ENCODE measurements around the gene ARHGEF1.

Gene ARHGEF1

GRCh38 chr19:41882568-41883462 lies at the start of gene ARHGEF1:
Gene ARHGEF1 (plus strand): TSS chr19:41883184. CDS start chr19:41888083, 4,899 bp downstream.
- peak in 1 of 3 donors; percentile 50 for DNase-seq (ENCODE audit: low read depth in 3 of 3, low spot score in 1 of 3)

GRCh38 chr19:41837981-41838708 lies 44.8 kb upstream of the ARHGEF1 start:
- no peak for DNase-seq (ENCODE audit: low read depth in 3 of 3, low spot score in 1 of 3)

GRCh38 chr19:41839211-41839610 lies 43.8 kb upstream of the ARHGEF1 start:
- no peak for DNase-seq (ENCODE audit: low read depth in 3 of 3, low spot score in 1 of 3)

GRCh38 chr19:41843371-41843770 lies 39.6 kb upstream of the ARHGEF1 start:
- DNase-seq (ENCODE audit: low read depth in 3 of 3, low spot score in 1 of 3): no peak

GRCh38 chr19:41844601-41845000 lies 38.4 kb upstream of the ARHGEF1 start, which contains the start of gene LYPD4:
Gene LYPD4 (minus strand): TSS chr19:41844683. CDS start chr19:41839285, 5,398 bp downstream.
- DNase-seq (ENCODE audit: low read depth in 3 of 3, low spot score in 1 of 3): no peak

- no peak for DNase-seq (ENCODE audit: low read depth in 3 of 3, low spot score in 1 of 3)
Measured at GRCh38 chr19:41845001-41845050, 38.2 kb upstream of the ARHGEF1 start, which contains the start of gene DMRTC2. Gene DMRTC2 (plus strand): TSS chr19:41845042. CDS start chr19:41847429, 2,387 bp downstream.

GRCh38 chr19:41845051-41845590 lies 37.9 kb upstream of the ARHGEF1 start:
- DNase-seq (ENCODE audit: low read depth in 3 of 3, low spot score in 1 of 3): no peak

- DNase-seq (ENCODE audit: low read depth in 3 of 3, low spot score in 1 of 3): no peak
Measured at GRCh38 chr19:41847351-41848105, 35.5 kb upstream of the ARHGEF1 start.

GRCh38 chr19:41848666-41849065 lies 34.3 kb upstream of the ARHGEF1 start:
- DNase-seq (ENCODE audit: low read depth in 3 of 3, low spot score in 1 of 3): no peak

GRCh38 chr19:41849067-41849466 lies 33.9 kb upstream of the ARHGEF1 start:
- no peak for DNase-seq (ENCODE audit: low read depth in 3 of 3, low spot score in 1 of 3)

GRCh38 chr19:41850381-41850780 lies 32.6 kb upstream of the ARHGEF1 start:
- DNase-seq (ENCODE audit: low read depth in 3 of 3, low spot score in 1 of 3): no peak

- no peak for DNase-seq (ENCODE audit: low read depth in 3 of 3, low spot score in 1 of 3)
Measured at GRCh38 chr19:41851456-41851855, 31.5 kb upstream of the ARHGEF1 start.

GRCh38 chr19:41853344-41853743 lies 29.6 kb upstream of the ARHGEF1 start:
- no peak for DNase-seq (ENCODE audit: low read depth in 3 of 3, low spot score in 1 of 3)

GRCh38 chr19:41853768-41854167 lies 29.2 kb upstream of the ARHGEF1 start:
- no peak for DNase-seq (ENCODE audit: low read depth in 3 of 3, low spot score in 1 of 3)

GRCh38 chr19:41859213-41859617 lies 23.8 kb upstream of the ARHGEF1 start:
- DNase-seq (ENCODE audit: low read depth in 3 of 3, low spot score in 1 of 3): no peak

GRCh38 chr19:41859618-41860418 lies 23.2 kb upstream of the ARHGEF1 start, which contains the start of gene RPS19:
Gene RPS19 (plus strand): TSS chr19:41860255. CDS start chr19:41860775, 520 bp downstream.
- DNase-seq (ENCODE audit: low read depth in 3 of 3, low spot score in 1 of 3): peak; percentile 95 to 97 (median 96)

- DNase-seq (ENCODE audit: low read depth in 3 of 3, low spot score in 1 of 3): no peak
Measured at GRCh38 chr19:41860419-41861115, 22.4 kb upstream of the ARHGEF1 start.

GRCh38 chr19:41861116-41861768 lies 21.7 kb upstream of the ARHGEF1 start:
- DNase-seq (ENCODE audit: low read depth in 3 of 3, low spot score in 1 of 3): no peak

- DNase-seq (ENCODE audit: low read depth in 3 of 3, low spot score in 1 of 3): no peak
Measured at GRCh38 chr19:41861846-41862245, 21.1 kb upstream of the ARHGEF1 start.
